Type B pancreatic cell (in vitro differentiated cells): ENCODE results near the gene CENPT. TPM values are rescaled to one million over a fixed set of nuclear protein-coding genes. Genes with fewer than 3 reads are reported as not detected.

ENCODE experiments used
- DNase-seq: peaks from one replicate; pipeline ENCODE4 v3.0.0; 2021; ENCODE audit warnings: mixed read lengths; ENCODE audit not compliant: unreplicated experiment; ENCODE audit errors: extremely low spot score
- H3K27ac Mint-ChIP-seq: 2 replicates; pipeline ENCODE4 v1.8.0; 2021; ENCODE audit warnings: mild to moderate bottlenecking, mixed read lengths
- H3K27me3 Mint-ChIP-seq: 2 replicates; pipeline ENCODE4 v1.8.0; 2021; ENCODE audit warnings: mixed read lengths
- H3K36me3 Mint-ChIP-seq: 2 replicates; pipeline ENCODE4 v1.8.0; 2021; ENCODE audit warnings: mixed read lengths
- H3K4me1 Mint-ChIP-seq: one replicate; pipeline ENCODE4 v1.8.0; 2021; ENCODE audit warnings: mixed read lengths; ENCODE audit not compliant: unreplicated experiment
- H3K4me3 Mint-ChIP-seq: 2 replicates; pipeline ENCODE4 v1.8.0; 2021; ENCODE audit warnings: mild to moderate bottlenecking, mixed read lengths
- H3K9me3 Mint-ChIP-seq: 2 replicates; pipeline ENCODE4 v1.8.0; 2021; ENCODE audit warnings: mixed read lengths
- total RNA-seq: library from RNA; stranded (reverse); gene quantifications from 2 replicates; pipeline ENCODE4 v1.2.1, GENCODE V29; 2021; ENCODE audit warnings: low replicate concordance
- TF ChIP-seq, protein P1 (sequence below): fragments of 200-600 bp; sonication (generic); conservative IDR thresholded peaks from 2 replicates; pipeline ENCODE4 v1.5.0; 2021; ENCODE audit warnings: antibody characterized with exemption, mild to moderate bottlenecking

The CENPT gene
- total RNA-seq, 1 donor from 2014 or later, result 74.2 TPM

- H3K4me3 Mint-ChIP-seq, result no peak overlapping the region
- no peak for DNase-seq
- TF ChIP-seq, protein P1, sequence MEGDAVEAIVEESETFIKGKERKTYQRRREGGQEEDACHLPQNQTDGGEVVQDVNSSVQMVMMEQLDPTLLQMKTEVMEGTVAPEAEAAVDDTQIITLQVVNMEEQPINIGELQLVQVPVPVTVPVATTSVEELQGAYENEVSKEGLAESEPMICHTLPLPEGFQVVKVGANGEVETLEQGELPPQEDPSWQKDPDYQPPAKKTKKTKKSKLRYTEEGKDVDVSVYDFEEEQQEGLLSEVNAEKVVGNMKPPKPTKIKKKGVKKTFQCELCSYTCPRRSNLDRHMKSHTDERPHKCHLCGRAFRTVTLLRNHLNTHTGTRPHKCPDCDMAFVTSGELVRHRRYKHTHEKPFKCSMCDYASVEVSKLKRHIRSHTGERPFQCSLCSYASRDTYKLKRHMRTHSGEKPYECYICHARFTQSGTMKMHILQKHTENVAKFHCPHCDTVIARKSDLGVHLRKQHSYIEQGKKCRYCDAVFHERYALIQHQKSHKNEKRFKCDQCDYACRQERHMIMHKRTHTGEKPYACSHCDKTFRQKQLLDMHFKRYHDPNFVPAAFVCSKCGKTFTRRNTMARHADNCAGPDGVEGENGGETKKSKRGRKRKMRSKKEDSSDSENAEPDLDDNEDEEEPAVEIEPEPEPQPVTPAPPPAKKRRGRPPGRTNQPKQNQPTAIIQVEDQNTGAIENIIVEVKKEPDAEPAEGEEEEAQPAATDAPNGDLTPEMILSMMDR, result no peak
- no peaks in the 10 kb centered on the region for H3K9me3 Mint-ChIP-seq
- H3K27me3 Mint-ChIP-seq, result no peaks in the 10 kb centered on the region
- no peaks in the 10 kb centered on the region for H3K4me1 Mint-ChIP-seq
- H3K27ac Mint-ChIP-seq, result no peak overlapping the region
- H3K36me3 Mint-ChIP-seq, result peaks cover 12% of the 10 kb centered on the region
These were observed 66.0 kb downstream of the CENPT start for GRCh38 chr16:67781565-67781921.

DNA sequence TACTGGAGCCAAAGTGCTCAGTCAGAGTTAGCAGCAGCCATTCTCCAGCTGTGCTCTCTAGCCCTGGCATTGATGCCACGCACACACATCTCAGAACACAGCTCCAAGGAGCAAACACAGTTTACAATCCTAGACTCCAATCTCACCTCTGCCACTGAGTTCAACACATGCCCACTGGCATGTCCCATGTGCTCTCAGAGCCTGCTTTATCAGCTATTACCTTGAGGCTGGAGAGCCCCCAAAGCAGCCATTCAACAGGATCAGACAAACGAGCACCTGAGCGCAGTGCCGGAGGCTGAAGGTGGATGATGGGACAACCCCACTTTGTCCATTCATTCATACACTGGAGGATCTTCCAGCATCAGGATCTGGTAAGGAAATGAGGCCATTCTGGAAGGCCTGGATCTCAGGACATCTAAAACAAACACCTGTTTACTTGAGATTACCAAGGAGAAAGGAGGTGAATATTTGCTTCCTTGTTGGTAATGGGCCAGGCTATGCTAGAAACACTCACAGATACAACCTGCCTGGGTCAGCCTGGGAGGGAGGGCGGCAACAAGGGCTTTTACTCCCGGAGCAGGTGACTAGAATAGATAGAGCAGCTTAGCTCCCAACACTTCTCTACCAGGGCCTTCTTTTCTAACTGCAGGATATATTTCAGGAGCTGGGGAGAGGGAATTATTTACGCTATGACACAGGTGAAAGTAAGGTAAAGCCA is 66.5 kb downstream of the CENPT start:
- TF ChIP-seq, protein P1, result no peak
- H3K4me1 Mint-ChIP-seq, result no peaks in the 10 kb centered on the region
- H3K4me3 Mint-ChIP-seq, result no peak overlapping the region

GRCh38 chr16:67779256-67780014 is 68.1 kb downstream of the CENPT start:
- no peak overlapping the region for H3K4me3 Mint-ChIP-seq
- H3K9me3 Mint-ChIP-seq, result no peaks in the 10 kb centered on the region
- DNase-seq, result no peak
- H3K36me3 Mint-ChIP-seq, result peaks cover 16% of the 10 kb centered on the region
- TF ChIP-seq, protein P1, result no peak
- no peaks in the 10 kb centered on the region for H3K27me3 Mint-ChIP-seq
- H3K4me1 Mint-ChIP-seq, result no peaks in the 10 kb centered on the region
- no peak overlapping the region for H3K27ac Mint-ChIP-seq

More for the DNA sequence above, 66.5 kb downstream of the CENPT start:
- H3K9me3 Mint-ChIP-seq, result no peaks in the 10 kb centered on the region
- peaks cover 12% of the 10 kb centered on the region for H3K36me3 Mint-ChIP-seq
- H3K27me3 Mint-ChIP-seq, result no peaks in the 10 kb centered on the region
- H3K27ac Mint-ChIP-seq, result no peak overlapping the region
- no peak for DNase-seq

Other genes with a start within 250 kb of the CENPT start
- 2.8 and 3.4 TPM in 2 replicates for gene CARMIL2, start 202.5 kb downstream of the CENPT start, total RNA-seq
- gene ACD, start 187.4 kb downstream of the CENPT start, total RNA-seq, result 19.9 and 31.6 TPM in 2 replicates
- gene PARD6A, start 186.7 kb downstream of the CENPT start, total RNA-seq, result 4.7 and 6.5 TPM in 2 replicates
- 12.2 and 18.8 TPM in 2 replicates for gene ENKD1, start 180.9 kb downstream of the CENPT start, total RNA-seq
- 1.5 and 2.8 TPM in 2 replicates for gene C16orf86, start 180.9 kb downstream of the CENPT start, total RNA-seq
- gene GFOD2, start 128.4 kb downstream of the CENPT start, total RNA-seq, result 31.7 and 34.3 TPM in 2 replicates
- 27.3 and 27.5 TPM in 2 replicates for gene RANBP10, start 41.1 kb downstream of the CENPT start, total RNA-seq
- gene TSNAXIP1, start 40.8 kb downstream of the CENPT start, total RNA-seq, result 3.9 and 7.2 TPM in 2 replicates
- gene THAP11, start 5.4 kb downstream of the CENPT start, total RNA-seq, result 25.5 and 35.1 TPM in 2 replicates
- gene NUTF2, start 760 bp downstream of the CENPT start, total RNA-seq, result 144 and 149 TPM in 2 replicates
- 77.5 and 81.1 TPM in 2 replicates for gene EDC4, start 25.4 kb upstream of the CENPT start, total RNA-seq
- 0.80 and 1.1 TPM in 2 replicates for gene NRN1L, start 37.2 kb upstream of the CENPT start, total RNA-seq
- gene PSKH1, start 45.6 kb upstream of the CENPT start, total RNA-seq, result 39.2 and 41.5 TPM in 2 replicates
- 0.59 and 1.4 TPM in 2 replicates for gene CTRL, start 84.2 kb upstream of the CENPT start, total RNA-seq
- 51.9 and 68.8 TPM in 2 replicates for gene PSMB10, start 89.2 kb upstream of the CENPT start, total RNA-seq
- 20.2 and 26.1 TPM in 2 replicates for gene LCAT, start 96.4 kb upstream of the CENPT start, total RNA-seq
- 48.1 and 68.8 TPM in 2 replicates for gene SLC12A4, start 120.9 kb upstream of the CENPT start, total RNA-seq
- not detected in 2 replicates for gene DPEP3, start 132.8 kb upstream of the CENPT start, total RNA-seq
- not detected in 2 replicates for gene DPEP2, start 151.8 kb upstream of the CENPT start, total RNA-seq
- gene DPEP2NB, start 168.2 kb upstream of the CENPT start, total RNA-seq, result not detected in 2 replicates
- 14.7 and 15.2 TPM in 2 replicates for gene DDX28, start 175.5 kb upstream of the CENPT start, total RNA-seq
- gene DUS2, start 175.6 kb upstream of the CENPT start, total RNA-seq, result 21.7 and 24.1 TPM in 2 replicates
- 37.5 and 55.5 TPM in 2 replicates for gene NFATC3, start 237.7 kb upstream of the CENPT start, total RNA-seq